Measurements from ENCODE around the gene IL1RAPL2.
"Not testable (repeated sequence)": the region's sequence is repeated elsewhere in the genome, so short reads cannot be mapped to it uniquely, and the experiment has no call there.

Gene IL1RAPL2

DNA sequence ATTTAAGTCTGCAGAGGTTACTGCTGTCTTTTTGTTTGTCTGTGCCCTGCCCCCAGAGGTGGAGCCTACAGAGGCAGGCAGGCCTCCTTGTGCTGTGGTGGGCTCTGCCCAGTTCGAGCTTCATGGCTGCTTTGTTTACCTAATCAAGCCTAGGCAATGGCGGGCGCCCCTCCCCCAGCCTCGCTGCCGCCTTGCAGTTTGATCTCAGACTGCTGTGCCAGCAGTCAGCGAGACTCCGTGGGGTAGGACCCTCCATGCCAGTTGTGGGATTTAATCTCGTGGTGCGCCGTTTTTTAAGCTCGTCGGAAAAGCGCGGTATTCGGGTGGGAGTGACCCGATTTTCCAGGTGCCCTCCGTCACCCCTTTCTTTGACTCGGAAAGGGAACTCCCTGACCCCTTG is 111.5 kb downstream of the IL1RAPL2 start:
- not testable (repeated sequence) for DNase-seq

DNA sequence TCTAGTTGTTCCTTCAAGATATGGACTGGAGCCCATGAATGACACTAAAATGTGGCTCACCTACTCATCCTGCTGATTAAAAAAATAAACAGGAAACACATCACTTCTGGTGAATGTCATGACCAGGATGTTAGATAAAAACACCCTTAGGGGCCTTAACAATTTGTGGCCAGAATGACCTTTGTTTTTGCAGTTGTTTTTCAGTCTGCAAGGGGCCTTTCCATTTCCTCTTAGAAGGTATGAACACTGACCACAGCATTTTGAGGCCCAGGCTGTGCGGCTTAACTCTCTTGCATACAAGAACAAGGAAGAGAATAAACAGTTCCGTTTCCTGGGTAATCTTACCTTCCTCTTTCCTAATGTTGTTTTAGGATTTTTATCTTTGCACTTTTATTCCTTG is 113.2 kb downstream of the IL1RAPL2 start:
- DNase-seq = no peak

DNA sequence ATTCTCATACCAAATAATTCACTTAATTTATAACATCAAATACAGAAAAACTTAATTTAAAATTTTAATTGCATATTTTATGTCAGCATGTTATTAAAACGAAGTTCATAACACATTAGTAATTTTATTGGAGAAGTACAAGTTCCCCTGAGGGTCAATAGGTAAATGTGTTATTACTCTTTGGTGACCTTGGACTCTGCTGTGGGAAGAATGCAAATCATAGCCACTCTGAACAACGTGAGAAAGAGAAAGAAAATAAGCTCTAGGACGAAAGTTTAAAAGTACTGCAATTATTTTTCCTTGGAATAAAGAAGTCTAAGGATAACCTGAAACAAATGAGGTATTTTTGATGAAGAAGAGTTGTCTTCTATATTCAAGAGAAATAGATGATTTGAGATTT is 115.2 kb downstream of the IL1RAPL2 start:
- no peak for DNase-seq

DNA sequence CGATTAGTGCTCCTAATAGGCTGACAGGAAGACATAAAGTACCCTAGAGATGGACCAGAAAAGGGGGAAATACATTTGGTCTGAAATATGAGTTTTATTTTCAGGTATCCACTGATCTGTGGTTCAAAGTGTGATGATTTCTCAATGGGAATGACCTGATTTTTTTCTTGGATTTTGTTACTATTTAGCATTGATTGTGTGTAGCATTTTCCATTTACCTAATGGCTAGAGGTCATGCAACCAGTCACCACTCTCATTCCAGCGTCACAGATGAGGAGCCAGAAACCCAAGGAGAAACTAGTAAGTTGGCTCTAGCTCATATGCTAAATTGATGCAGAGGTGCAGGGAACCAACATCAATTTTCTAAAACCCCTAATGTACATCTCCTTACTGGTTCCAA is 118.1 kb downstream of the IL1RAPL2 start:
- no peak for DNase-seq

GRCh38 chrX:104695593-104695992 is 129.6 kb downstream of the IL1RAPL2 start:
- DNase-seq = no peak

GRCh38 chrX:104696667-104697066 is 130.7 kb downstream of the IL1RAPL2 start:
- no peak for DNase-seq

DNA sequence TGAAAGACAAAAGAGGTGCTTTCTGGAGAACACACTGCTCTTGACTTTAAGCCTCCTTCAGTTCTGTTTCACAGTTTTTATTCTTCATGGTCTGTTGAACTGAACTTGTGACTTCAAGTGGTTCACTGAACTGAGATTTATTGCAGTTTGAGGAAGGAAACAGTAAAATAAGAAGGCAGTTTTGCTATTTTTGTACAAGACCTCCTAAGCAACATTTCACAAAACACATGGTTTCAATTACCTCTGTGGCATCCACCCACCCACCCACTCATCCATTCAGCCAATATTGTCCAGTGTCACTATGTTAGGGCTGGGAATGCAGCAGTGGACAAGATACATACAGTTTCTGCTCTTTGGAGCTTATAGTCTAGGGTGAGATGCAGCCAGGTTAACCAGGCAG is 131.3 kb downstream of the IL1RAPL2 start:
- DNase-seq = no peak

DNA sequence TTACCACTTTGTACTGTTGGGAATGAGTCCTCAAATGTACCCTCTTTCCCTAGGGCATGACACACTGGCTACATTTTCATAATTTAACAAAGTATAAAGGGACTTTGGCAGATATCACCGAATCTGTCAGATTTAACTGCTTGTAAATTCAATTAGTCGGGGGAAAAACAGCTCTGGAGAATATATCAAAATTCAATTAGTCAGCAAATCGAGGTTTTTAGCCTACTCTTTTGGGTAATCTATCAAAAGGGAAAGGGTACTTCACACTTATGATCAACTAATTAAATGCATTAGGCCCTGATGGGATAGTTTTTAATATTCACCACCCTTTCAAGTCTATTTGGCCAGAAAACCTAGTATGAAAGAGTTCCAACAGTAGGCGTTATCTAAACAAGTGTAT is 141.0 kb downstream of the IL1RAPL2 start:
- no peak for DNase-seq

DNA sequence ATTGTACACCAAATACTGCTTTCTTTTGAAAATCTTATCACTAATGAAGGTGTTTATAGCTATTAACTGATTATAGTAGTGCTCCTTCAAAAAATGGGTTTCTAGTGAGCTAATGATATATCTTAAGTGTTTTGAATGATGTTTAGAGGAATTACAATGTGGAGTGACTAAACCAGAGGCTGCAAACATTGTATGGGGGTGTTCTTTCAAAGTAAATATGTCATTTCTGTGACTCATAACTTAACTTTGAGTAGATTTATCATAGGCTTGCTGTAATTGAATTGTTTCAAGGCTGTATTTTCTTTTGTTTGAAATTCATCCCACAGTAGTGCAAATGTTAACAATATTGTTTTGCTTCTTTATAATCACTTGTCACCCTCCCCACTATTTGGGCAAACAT is 141.6 kb downstream of the IL1RAPL2 start:
- no peak for DNase-seq

- no peak for DNase-seq
These were observed 146.5 kb downstream of the IL1RAPL2 start for GRCh38 chrX:104712515-104712914.

DNA sequence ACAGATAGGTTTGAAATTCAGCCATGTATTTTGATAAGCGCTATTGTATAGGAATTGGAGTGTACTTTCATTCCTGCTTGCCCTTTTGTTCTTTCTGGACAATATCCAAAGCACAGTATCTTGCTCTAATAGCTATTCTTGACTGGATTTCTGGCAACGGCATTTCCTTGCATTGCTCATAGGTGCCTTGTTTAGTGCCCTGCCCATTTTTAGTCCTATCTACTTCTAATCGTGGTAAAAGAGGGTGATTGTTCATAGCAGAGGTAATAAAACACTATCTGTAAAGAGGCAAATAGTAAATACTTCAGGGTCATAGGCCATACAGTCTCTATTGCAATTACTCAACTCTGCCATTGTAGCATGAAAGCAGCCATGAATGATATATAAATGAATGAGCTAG is 155.9 kb downstream of the IL1RAPL2 start:
- no peak for DNase-seq

GRCh38 chrX:104728456-104728855 is 162.5 kb downstream of the IL1RAPL2 start:
- no peak for DNase-seq

- no peak for DNase-seq
These were observed 176.4 kb downstream of the IL1RAPL2 start for GRCh38 chrX:104742355-104742754.

DNA sequence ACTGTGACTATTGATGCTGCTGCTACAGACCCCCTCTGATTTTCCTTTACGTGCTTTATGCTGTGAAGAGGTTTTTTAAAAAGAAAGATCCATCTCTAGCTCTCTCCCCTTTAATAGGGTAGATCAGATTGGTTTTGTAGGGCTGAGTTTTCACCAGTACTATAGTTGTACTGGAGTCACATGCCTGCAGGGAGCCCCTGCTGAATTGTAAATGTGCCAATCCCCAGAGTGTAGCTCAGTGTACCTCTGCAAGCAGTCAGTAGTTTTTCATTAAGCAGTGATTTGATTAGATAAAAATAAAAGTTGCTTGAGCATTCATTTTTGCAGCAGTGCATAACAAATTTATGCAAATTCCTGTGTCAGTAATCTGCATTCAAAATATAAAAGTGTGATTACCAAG is 179.2 kb downstream of the IL1RAPL2 start:
- DNase-seq = no peak

- no peak for DNase-seq
These were observed 184.1 kb downstream of the IL1RAPL2 start for GRCh38 chrX:104749951-104750610.

DNA sequence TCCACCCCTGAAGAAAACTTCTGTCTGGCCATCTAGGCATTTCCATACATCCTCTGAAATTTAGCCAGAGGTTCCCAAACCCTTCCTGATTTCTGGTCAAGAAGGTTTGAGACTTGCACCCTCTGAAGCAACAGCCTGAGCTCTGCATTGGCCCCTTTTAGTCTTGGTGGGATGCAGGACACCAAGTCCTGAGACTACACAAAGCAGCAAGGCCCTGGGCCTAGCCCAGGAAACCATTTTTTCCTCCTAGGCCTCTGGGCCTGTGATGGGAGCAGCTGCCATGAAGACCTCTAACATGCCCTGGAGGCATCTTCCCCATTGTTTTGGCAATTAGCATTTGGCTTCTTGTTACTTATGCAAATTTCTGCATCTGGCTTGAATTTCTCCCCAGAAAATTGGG is 196.6 kb downstream of the IL1RAPL2 start:
- no peak for DNase-seq

DNA sequence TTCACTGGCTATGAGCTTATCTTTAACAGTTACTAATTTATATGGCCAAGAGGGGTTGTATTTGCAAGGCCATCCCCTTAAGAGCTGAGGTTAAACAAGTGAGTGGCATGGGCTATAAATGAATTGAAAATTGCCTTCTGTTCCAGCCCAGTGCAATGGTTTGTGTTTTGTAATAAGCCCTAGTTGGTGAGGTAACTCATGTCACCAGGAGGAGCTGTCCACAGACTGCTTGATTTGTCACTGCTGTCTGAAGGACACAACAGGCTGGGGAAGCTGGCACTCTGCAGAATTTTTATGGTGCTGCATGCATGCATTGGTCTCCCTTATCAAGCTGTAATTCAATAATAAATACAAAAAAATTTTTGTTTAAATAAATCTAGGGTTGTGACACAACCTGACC is 223.8 kb downstream of the IL1RAPL2 start:
- no peak for DNase-seq

DNA sequence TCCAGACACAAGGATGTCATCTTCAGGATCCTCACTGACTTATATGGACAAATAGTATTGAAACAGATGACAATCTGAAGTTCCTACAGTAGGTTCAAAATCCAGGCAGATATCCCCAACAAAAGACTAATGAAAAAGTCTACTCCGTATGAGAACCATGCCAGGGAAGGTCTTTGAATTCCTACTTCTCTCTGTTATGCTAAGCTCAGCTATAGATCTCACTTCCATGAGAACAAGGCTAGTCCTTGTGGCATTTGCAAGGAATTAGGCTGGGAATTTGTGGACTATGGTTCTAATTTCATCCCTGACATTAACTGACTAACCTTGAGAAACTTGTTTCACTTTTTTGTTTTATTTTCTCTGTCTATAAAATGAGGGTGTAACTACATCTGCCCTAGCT is 229.8 kb downstream of the IL1RAPL2 start:
- no peak for DNase-seq

GRCh38 chrX:104803219-104803618 is 237.2 kb downstream of the IL1RAPL2 start:
- no peak for DNase-seq

DNA sequence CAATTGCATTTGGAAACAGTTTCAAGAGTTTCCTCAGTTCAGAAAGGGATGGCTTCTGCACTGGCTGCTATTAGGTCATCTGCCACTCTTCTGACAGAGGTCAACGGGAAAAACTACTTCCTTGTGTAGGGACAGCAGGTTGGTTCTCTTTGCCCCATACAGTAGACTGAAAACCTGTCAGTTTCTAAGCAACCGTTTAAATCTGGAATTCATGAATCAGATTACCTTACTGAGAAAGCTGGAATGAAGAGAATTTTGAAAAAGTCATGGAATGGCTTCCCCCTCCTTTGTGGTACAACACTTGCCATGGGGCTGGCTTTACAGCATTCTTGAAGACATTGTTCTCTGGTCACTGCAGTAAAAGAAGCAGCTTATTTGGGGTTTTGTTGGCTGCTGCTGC is 240.3 kb downstream of the IL1RAPL2 start:
- no peak for DNase-seq

GRCh38 chrX:104833401-104833800 is 267.4 kb downstream of the IL1RAPL2 start:
- no peak for DNase-seq

- DNase-seq = no peak
These were observed 276.6 kb downstream of the IL1RAPL2 start for GRCh38 chrX:104842646-104843045.

DNA sequence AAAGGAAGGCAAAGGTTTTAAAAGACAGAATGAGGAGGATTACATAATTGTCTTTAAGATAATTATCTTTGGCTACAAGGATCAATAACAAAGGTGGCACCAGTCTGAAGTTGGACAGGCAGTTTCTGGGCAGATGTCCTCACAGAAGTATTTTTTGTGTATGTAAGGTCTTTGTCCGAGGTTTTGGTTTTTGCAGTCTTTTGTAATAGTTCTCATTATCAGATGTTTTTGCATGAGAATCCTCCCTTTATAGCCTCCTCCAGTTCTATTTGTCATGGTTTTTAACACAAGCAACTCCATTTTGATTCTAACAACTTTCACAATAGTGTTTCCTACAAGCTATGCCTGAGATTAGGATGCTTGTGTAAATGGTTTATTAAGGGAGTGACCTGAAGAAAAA is 286.2 kb downstream of the IL1RAPL2 start:
- no peak for DNase-seq

- DNase-seq = no peak
These were observed 288.2 kb downstream of the IL1RAPL2 start for GRCh38 chrX:104854188-104854587.

- DNase-seq = no peak
These were observed 288.9 kb downstream of the IL1RAPL2 start for GRCh38 chrX:104854790-104855340.
